CD4-positive, alpha-beta memory T cell (primary cell): ENCODE measurements around the gene SETD1A. TPM values are rescaled to one million over a fixed set of nuclear protein-coding genes. Genes with fewer than 3 reads are reported as not detected.

Experiments used
- polyA plus RNA-seq, 2 donors: library from polyadenylated mRNA; unstranded; fragments of 300-500 nt; fragmentation: Illumina TruSeq; gene quantifications; one replicate each; pipeline ENCODE4 v1.2.3, GENCODE V29; 2021
- total RNA-seq, 2 experiments: library from RNA; stranded (reverse); gene quantifications; one replicate each; pipeline ENCODE4 v1.2.3, GENCODE V29; 2021

SETD1A gene
- total and polyA plus RNA-seq, 4 experiments from 2014 or later, result 5.6 to 33.2 (median 32.1) TPM; not detected in 1

Other genes with a start within 250 kb of the SETD1A start
- 10 to 100 TPM; 54.1 to 54.9 TPM for gene PHKG2, start 209.3 kb upstream of the SETD1A start, total RNA-seq
- 10 to 100 TPM; 42.0 to 63.5 TPM for gene PHKG2, start 209.3 kb upstream of the SETD1A start, polyA plus RNA-seq
- gene CFAP119, start 195.7 kb upstream of the SETD1A start, total RNA-seq, result 1 to 10 TPM; 2.6 to 3.4 TPM
- gene CFAP119, start 195.7 kb upstream of the SETD1A start, polyA plus RNA-seq, result under 1 TPM; 0.22 to 0.42 TPM
- 100 to 1,000 TPM; 101 to 109 TPM for gene RNF40, start 195.4 kb upstream of the SETD1A start, total RNA-seq
- gene RNF40, start 195.4 kb upstream of the SETD1A start, polyA plus RNA-seq, result 10 to 100 TPM; 16.6 to 52.4 TPM
- 1 to 10 TPM; 4.7 to 5.4 TPM for gene ZNF629, start 170.5 kb upstream of the SETD1A start, total RNA-seq
- under 1 TPM; 0.07 to 0.94 TPM for gene ZNF629, start 170.5 kb upstream of the SETD1A start, polyA plus RNA-seq
- gene BCL7C, start 63.7 kb upstream of the SETD1A start, total RNA-seq, result 10 to 100 TPM; 25.5 to 27.3 TPM
- gene BCL7C, start 63.7 kb upstream of the SETD1A start, polyA plus RNA-seq, result 10 to 100 TPM; 45.4 to 53.1 TPM
- under 1 TPM; 0.19 to 0.26 TPM for gene CTF1, start 61.1 kb upstream of the SETD1A start, total RNA-seq
- gene CTF1, start 61.1 kb upstream of the SETD1A start, polyA plus RNA-seq, result not detected
- gene FBXL19, start 34.2 kb upstream of the SETD1A start, total RNA-seq, result 10 to 100 TPM; 15.6 to 15.8 TPM
- under 1 TPM in 1 of 2 donors, not detected in 1; 0.16 TPM for gene FBXL19, start 34.2 kb upstream of the SETD1A start, polyA plus RNA-seq
- gene ORAI3, start 8.7 kb upstream of the SETD1A start, total RNA-seq, result 10 to 100 TPM; 19.3 to 22.0 TPM
- gene ORAI3, start 8.7 kb upstream of the SETD1A start, polyA plus RNA-seq, result 10 to 100 TPM; 16.2 to 17.5 TPM
- 1 to 10 TPM; 3.6 to 4.3 TPM for gene HSD3B7, start 27.5 kb downstream of the SETD1A start, total RNA-seq
- 1 to 10 TPM in 1 of 2 donors, under 1 TPM in 1; 0.08 to 1.2 TPM for gene HSD3B7, start 27.5 kb downstream of the SETD1A start, polyA plus RNA-seq
- gene STX1B, start 52.9 kb downstream of the SETD1A start, total RNA-seq, result 1 to 10 TPM; 1.5 to 2.4 TPM
- not detected for gene STX1B, start 52.9 kb downstream of the SETD1A start, polyA plus RNA-seq
- 100 to 1,000 TPM; 106 to 111 TPM for gene STX4, start 75.8 kb downstream of the SETD1A start, total RNA-seq
- gene STX4, start 75.8 kb downstream of the SETD1A start, polyA plus RNA-seq, result 10 to 100 TPM; 21.2 to 33.0 TPM
- gene ZNF668, start 116.5 kb downstream of the SETD1A start, total RNA-seq, result 10 to 100 TPM; 11.7 to 13.6 TPM
- 1 to 10 TPM; 3.0 to 6.8 TPM for gene ZNF668, start 116.5 kb downstream of the SETD1A start, polyA plus RNA-seq
- gene ZNF646, start 116.7 kb downstream of the SETD1A start, total RNA-seq, result 10 to 100 TPM; 46.9 to 47.0 TPM
- gene ZNF646, start 116.7 kb downstream of the SETD1A start, polyA plus RNA-seq, result 1 to 10 TPM in 1 of 2 donors, under 1 TPM in 1; 0.77 to 8.9 TPM
- gene PRSS53, start 131.2 kb downstream of the SETD1A start, total RNA-seq, result 10 to 100 TPM; 13.3 to 13.5 TPM
- gene PRSS53, start 131.2 kb downstream of the SETD1A start, polyA plus RNA-seq, result under 1 TPM; 0.43 to 0.69 TPM
- gene VKORC1, start 137.0 kb downstream of the SETD1A start, total RNA-seq, result 10 to 100 TPM; 48.9 to 51.3 TPM
- 100 to 1,000 TPM in 1 of 2 donors, 10 to 100 TPM in 1; 93.7 to 114 TPM for gene VKORC1, start 137.0 kb downstream of the SETD1A start, polyA plus RNA-seq
- 10 to 100 TPM; 17.0 to 21.1 TPM for gene BCKDK, start 150.6 kb downstream of the SETD1A start, total RNA-seq
- 10 to 100 TPM; 22.3 to 24.3 TPM for gene BCKDK, start 150.6 kb downstream of the SETD1A start, polyA plus RNA-seq
- 10 to 100 TPM; 90.8 to 94.2 TPM for gene KAT8, start 159.9 kb downstream of the SETD1A start, total RNA-seq
- gene KAT8, start 159.9 kb downstream of the SETD1A start, polyA plus RNA-seq, result 10 to 100 TPM; 37.5 to 68.8 TPM
- gene PRSS8, start 178.0 kb downstream of the SETD1A start, total RNA-seq, result not detected
- gene PRSS8, start 178.0 kb downstream of the SETD1A start, polyA plus RNA-seq, result under 1 TPM in 1 of 2 donors, not detected in 1; 0.33 TPM
- under 1 TPM; 0.33 to 0.67 TPM for gene PRSS36, start 192.3 kb downstream of the SETD1A start, total RNA-seq
- under 1 TPM; 0.47 to 0.94 TPM for gene PRSS36, start 192.3 kb downstream of the SETD1A start, polyA plus RNA-seq
- 100 to 1,000 TPM; 500 to 536 TPM for gene FUS, start 222.4 kb downstream of the SETD1A start, total RNA-seq
- gene FUS, start 222.4 kb downstream of the SETD1A start, polyA plus RNA-seq, result 100 to 1,000 TPM in 1 of 2 donors, 10 to 100 TPM in 1; 88.1 to 163 TPM
- 10 to 100 TPM; 25.9 to 26.6 TPM for gene PYCARD, start 245.0 kb downstream of the SETD1A start, total RNA-seq
- gene PYCARD, start 245.0 kb downstream of the SETD1A start, polyA plus RNA-seq, result 10 to 100 TPM; 52.4 to 60.6 TPM